Neural crest cell (in vitro differentiated cells): ENCODE measurements around the gene BCL6. TPM values are rescaled to one million over a fixed set of nuclear protein-coding genes. Genes with fewer than 3 reads are reported as not detected.

Experiments
- DNase-seq: peaks from one replicate; pipeline ENCODE4 v3.0.0; 2021; ENCODE audit warnings: low read depth, mixed read lengths, low spot score
- H3K27ac Mint-ChIP-seq: one replicate; pipeline ENCODE4 v1.8.0; 2021; ENCODE audit warnings: mild to moderate bottlenecking, mixed read lengths; ENCODE audit not compliant: unreplicated experiment
- H3K27me3 Mint-ChIP-seq: 2 replicates; pipeline ENCODE4 v1.8.0; 2021; ENCODE audit warnings: low read depth, mild to moderate bottlenecking, mixed read lengths
- H3K36me3 Mint-ChIP-seq: 2 replicates; pipeline ENCODE4 v1.8.0; 2021; ENCODE audit warnings: low read depth, mild to moderate bottlenecking, mixed read lengths
- H3K4me1 Mint-ChIP-seq: 2 replicates; pipeline ENCODE4 v1.8.0; 2021; ENCODE audit warnings: mixed read lengths
- H3K4me3 Mint-ChIP-seq: one replicate; pipeline ENCODE4 v1.8.0; 2021; ENCODE audit warnings: mild to moderate bottlenecking, mixed read lengths
- H3K9me3 Mint-ChIP-seq: 2 replicates; pipeline ENCODE4 v1.8.0; 2021; ENCODE audit warnings: mixed read lengths
- total RNA-seq: library from RNA; stranded (reverse); gene quantifications from 2 replicates; pipeline ENCODE4 v1.2.1, GENCODE V29; 2021
- TF ChIP-seq, protein P1 (sequence below): fragments of 200-600 bp; sonication (generic); conservative IDR thresholded peaks from 2 replicates; pipeline ENCODE4 v1.5.0; 2021; ENCODE audit warnings: antibody characterized with exemption, mild to moderate bottlenecking

Gene BCL6
- total RNA-seq, 1 donor from 2014 or later: 6.4 TPM

DNA sequence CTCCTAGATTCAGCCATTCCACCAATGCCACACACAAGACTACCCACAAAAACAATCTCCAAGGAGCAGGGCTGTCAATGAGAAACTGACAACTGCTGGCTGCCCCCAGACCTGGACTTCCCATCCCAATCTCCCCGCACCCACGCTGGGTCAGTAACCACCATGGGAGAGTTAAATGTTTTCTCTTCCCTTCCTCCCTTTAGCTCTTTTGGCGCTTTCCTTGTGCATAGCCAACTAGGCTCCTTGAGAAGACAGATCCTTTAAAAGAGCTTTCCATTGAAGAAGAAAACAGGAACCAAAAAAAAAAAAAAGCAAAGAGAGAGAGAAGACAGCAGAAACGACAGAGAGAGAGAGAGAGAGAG, 8.3 kb downstream of the BCL6 start:
- peaks cover 30% of the 10 kb centered on the region for H3K27me3 Mint-ChIP-seq
- no peaks in the 10 kb centered on the region for H3K9me3 Mint-ChIP-seq
- no peak overlapping the region for H3K27ac Mint-ChIP-seq
- peaks cover 44% of the 10 kb centered on the region for H3K4me1 Mint-ChIP-seq
- TF ChIP-seq, protein P1, sequence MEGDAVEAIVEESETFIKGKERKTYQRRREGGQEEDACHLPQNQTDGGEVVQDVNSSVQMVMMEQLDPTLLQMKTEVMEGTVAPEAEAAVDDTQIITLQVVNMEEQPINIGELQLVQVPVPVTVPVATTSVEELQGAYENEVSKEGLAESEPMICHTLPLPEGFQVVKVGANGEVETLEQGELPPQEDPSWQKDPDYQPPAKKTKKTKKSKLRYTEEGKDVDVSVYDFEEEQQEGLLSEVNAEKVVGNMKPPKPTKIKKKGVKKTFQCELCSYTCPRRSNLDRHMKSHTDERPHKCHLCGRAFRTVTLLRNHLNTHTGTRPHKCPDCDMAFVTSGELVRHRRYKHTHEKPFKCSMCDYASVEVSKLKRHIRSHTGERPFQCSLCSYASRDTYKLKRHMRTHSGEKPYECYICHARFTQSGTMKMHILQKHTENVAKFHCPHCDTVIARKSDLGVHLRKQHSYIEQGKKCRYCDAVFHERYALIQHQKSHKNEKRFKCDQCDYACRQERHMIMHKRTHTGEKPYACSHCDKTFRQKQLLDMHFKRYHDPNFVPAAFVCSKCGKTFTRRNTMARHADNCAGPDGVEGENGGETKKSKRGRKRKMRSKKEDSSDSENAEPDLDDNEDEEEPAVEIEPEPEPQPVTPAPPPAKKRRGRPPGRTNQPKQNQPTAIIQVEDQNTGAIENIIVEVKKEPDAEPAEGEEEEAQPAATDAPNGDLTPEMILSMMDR: no peak
- no peaks in the 10 kb centered on the region for H3K36me3 Mint-ChIP-seq
- DNase-seq: no peak
- peak overlapping the region; percentile 96 for H3K4me3 Mint-ChIP-seq

DNA sequence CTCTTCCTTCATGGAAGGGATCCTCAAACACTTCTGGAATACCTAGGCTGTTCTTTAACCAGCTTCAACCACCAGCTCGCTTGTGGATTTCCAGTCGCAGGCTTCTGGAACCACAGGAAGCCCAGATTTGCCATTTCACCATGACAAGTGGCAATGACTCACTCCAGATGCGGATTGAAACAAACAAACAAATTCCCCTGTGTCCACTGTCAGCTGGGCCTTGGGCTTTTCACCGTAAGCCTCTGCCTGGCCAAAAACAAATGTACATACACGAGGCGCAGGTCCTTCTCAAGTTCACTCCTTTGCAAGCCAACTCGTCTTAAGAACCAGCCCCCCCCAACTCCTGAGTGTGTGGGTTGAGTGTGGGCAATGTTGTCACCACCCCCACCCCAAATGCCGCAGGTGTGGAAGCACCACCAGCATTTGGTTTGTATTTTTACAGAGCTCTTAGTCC, 8.8 kb downstream of the BCL6 start:
- no peak for DNase-seq
- Mint-ChIP-seq H3K4me3 (peak overlapping the region; percentile 96), H3K36me3 (no peaks in the 10 kb centered on the region), H3K9me3 (no peaks in the 10 kb centered on the region), H3K4me1 (peaks cover 39% of the 10 kb centered on the region), H3K27me3 (peaks cover 26% of the 10 kb centered on the region), H3K27ac (no peak overlapping the region)
- TF ChIP-seq, protein P1: no peak

GRCh38 chr3:187735837-187736236, 9.4 kb downstream of the BCL6 start:
- TF ChIP-seq, protein P1: no peak
- H3K4me1 Mint-ChIP-seq: peaks cover 33% of the 10 kb centered on the region
- H3K36me3 Mint-ChIP-seq: no peaks in the 10 kb centered on the region
- peaks cover 22% of the 10 kb centered on the region for H3K27me3 Mint-ChIP-seq
- peak overlapping the region; percentile 32 for H3K4me3 Mint-ChIP-seq
- no peak for DNase-seq
- no peak overlapping the region for H3K27ac Mint-ChIP-seq
- H3K9me3 Mint-ChIP-seq: no peaks in the 10 kb centered on the region

DNA sequence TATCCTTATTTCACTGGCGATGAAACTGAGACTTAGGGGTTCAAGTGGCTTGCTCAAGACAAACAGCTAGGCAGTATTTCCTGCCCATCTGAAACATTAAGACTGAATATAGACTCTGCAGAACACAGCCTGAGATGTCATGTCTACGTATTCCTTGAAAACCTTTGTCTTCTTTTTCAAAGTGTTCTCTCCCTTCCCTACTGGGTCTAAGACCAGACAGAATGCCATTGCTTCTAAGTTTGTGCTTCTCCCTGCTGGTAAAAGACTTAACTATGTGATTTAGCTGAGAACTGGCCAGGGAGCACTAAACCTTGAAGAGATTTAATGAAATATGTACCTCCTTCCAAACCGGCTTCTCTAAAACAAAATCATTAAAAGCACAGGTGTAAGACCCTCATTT, 9.9 kb downstream of the BCL6 start:
- peak overlapping the region; percentile 32 for H3K4me3 Mint-ChIP-seq
- H3K4me1 Mint-ChIP-seq: peaks cover 28% of the 10 kb centered on the region
- TF ChIP-seq, protein P1: no peak
- H3K36me3 Mint-ChIP-seq: no peaks in the 10 kb centered on the region
- peaks cover 22% of the 10 kb centered on the region for H3K27me3 Mint-ChIP-seq
- no peak overlapping the region for H3K27ac Mint-ChIP-seq
- H3K9me3 Mint-ChIP-seq: no peaks in the 10 kb centered on the region
- no peak for DNase-seq

DNA sequence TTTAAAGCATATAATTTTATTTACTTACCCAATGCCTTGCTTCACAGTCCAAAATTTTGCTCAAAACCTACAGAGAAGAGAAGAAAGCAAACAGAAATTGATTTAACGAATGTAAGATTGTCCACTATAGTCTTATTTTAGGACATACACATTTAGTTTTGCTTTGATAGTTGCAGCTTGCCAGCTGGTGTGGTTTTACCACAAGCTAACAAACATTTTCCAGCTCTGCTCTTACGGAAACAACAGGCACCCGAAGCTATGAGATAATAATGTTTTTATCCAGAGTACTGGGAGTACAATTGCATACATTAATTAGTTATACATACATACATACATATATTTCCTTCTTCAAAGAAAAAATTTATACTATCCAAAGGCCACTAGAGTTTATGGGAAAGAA, 10.4 kb downstream of the BCL6 start:
- Mint-ChIP-seq H3K4me3 (peak overlapping the region; percentile 5), H3K9me3 (no peaks in the 10 kb centered on the region), H3K27me3 (peaks cover 22% of the 10 kb centered on the region), H3K27ac (no peak overlapping the region), H3K36me3 (no peaks in the 10 kb centered on the region), H3K4me1 (peaks cover 23% of the 10 kb centered on the region)
- DNase-seq: no peak
- TF ChIP-seq, protein P1: no peak

DNA sequence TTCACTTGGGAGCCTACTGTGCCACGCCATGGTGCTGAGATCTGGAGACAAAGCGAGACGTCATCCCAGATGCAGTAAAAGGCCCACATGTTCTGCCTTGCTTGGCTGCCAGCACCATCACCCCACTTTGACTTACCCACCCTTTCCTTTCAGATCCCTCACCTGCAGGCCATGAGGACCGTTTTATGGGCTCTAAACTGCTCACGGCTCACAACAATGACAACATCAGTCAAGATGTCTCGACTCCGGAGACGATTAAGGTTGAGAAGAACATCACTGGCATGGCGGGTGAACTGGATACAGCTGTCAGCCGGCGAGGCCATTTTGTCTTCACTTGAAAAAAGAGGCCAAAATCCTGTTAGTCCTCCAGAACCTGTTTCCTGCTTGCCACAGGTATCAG, 11.9 kb downstream of the BCL6 start:
- peaks cover 22% of the 10 kb centered on the region for H3K27me3 Mint-ChIP-seq
- no peaks in the 10 kb centered on the region for H3K9me3 Mint-ChIP-seq
- TF ChIP-seq, protein P1: no peak
- no peak overlapping the region for H3K4me3 Mint-ChIP-seq
- no peaks in the 10 kb centered on the region for H3K36me3 Mint-ChIP-seq
- no peak for DNase-seq
- H3K4me1 Mint-ChIP-seq: peaks cover 8% of the 10 kb centered on the region
- no peak overlapping the region for H3K27ac Mint-ChIP-seq
